HG03103 (cell line): ENCODE data around the gene ADAM8.

Experiments used
- ATAC-seq: cut with Tn5 transposase; IDR thresholded peaks from one replicate; pipeline ENCODE4 v1.9.1; 2021; ENCODE audit warnings: low read depth; ENCODE audit not compliant: unreplicated experiment

The ADAM8 gene

DNA sequence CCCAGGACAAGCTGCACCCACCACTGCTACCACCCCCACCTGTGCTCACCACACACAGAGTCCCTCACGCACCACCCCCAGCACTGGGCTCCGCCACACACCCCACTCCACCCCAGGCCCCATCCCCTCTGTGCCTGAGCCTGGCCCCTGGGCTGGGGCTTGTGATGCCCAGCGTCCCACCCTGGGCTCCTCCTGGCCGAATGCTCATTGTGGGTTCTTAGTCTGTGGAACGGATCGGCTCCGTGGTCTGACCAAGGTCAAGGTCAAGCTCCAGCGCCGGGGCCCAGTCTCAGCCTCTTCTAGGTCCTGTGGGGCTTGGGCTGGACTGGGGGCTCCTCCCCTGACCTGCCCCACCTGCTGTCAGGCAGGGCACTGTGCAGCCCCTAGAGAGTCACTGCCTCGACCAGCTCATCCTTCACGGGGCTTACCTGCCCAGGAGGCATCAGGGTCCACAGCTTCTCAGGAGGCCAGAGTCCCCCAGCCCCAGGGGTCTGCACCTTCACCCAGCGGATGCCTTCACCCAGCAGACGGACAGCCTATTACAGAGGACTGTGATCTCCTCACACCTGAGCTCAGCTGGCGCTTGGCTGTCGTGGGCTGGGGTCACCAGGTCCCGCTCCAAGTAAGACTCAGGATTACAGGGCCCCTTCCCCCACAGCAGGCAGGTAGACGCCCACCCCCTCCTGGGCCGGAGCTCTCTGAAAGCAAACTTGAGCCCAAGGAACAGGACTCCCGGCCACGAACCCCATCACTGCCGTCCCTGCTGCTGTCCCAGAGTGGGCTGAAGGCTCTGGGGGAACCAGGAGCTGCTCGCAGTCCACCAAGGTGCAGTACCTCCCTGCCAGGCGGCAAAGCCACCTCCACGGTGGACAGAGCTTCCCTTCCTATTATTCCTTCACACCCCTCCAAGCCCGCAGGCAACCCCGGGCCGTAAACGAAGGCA, 61.9 kb downstream of the ADAM8 start:
- no peak for ATAC-seq

DNA sequence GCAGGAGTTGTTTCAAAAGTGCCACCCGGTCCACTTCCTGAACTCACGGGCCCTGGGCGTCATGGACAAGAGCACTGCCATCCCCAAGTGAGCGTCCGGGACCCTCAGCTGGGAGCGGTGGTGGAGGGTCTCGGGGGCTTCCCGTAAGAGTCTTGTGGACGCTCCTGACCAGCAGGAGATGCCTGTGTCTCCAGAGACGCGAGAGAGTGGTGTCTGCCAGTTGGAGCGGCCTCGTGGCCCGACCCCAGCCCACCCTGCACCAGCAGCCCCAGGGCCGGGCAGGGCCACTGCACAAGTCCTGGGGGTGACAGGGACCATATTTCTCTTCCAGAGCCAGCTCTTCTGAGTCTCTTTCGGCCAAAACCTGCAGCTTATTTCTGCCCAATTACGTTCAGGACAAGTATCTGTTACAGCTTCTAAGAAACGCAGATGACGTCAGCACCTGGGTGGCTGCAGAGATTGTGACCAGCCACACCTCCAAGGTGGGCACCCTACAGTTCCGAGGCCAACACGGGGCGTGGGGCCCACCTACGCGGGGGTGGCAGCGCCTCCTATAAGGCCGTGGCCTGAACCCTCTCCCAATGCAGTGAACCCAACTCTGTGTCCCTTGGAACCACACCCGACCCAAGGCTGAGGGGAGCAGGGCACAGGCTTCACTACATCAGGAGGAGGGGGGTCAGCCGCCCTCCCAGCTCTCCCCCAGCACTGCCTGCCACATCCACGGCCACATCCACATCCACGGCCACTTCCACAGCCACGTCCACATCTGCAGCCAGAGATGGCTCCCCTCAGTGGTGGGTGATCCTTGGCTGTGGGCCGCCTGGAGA, 62.8 kb downstream of the ADAM8 start:
- no peak for ATAC-seq

DNA sequence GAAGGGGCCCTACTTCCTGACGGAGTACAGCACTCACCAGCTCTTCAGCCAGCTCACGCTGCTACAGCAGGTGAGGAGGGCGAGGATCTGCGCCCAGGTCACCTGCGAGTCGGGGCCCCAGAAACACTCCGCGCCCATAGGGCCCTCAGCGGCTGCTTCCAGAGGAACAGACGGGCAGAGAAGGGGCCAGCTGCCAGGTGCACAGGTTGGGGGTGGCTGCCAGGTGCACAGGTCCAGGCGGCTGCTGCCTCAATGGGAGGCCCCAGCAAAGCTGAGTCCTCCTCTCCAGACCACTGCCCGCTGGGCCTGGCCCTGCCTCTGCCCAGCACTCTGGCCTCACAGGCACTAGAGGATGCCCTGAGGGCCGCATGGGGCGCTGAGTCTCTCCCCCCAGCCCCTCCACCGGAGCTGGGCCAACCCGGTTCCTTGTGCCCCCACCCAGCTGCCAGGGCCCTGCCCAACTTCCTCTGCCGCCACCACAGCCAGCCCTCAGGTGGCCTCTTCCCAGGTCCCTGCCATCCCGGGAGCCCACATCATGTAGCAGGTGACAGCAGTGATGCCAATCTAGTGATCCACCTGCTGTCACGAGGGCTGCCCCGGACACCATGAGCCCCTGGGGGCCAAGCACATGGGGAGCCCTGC, 63.7 kb downstream of the ADAM8 start:
- no peak for ATAC-seq
